Measurements from ENCODE around the gene CA9. TPM values are rescaled to one million over a fixed set of nuclear protein-coding genes. Genes with fewer than 3 reads are reported as not detected.
A peak's percentile ranks its signal among the peaks of the same experiment; 100 is the strongest.
"Not testable (repeated sequence)": the region's sequence is repeated elsewhere in the genome, so short reads cannot be mapped to it uniquely, and the experiment has no call there.

CA9 gene
- total RNA-seq = 1 to 10 TPM in 1 of 2 donors, under 1 TPM in 1; 0.73 to 1.1 TPM

DNA sequence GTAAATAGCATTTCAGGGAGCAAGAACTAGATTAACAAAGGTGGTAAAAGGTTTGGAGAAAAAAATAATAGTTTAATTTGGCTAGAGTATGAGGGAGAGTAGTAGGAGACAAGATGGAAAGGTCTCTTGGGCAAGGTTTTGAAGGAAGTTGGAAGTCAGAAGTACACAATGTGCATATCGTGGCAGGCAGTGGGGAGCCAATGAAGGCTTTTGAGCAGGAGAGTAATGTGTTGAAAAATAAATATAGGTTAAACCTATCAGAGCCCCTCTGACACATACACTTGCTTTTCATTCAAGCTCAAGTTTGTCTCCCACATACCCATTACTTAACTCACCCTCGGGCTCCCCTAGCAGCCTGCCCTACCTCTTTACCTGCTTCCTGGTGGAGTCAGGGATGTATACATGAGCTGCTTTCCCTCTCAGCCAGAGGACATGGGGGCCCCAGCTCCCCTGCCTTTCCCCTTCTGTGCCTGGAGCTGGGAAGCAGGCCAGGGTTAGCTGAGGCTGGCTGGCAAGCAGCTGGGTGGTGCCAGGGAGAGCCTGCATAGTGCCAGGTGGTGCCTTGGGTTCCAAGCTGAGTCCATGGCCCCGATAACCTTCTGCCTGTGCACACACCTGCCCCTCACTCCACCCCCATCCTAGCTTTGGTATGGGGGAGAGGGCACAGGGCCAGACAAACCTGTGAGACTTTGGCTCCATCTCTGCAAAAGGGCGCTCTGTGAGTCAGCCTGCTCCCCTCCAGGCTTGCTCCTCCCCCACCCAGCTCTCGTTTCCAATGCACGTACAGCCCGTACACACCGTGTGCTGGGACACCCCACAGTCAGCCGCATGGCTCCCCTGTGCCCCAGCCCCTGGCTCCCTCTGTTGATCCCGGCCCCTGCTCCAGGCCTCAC is at the start of gene CA9:
Gene CA9 (plus strand): TSS at position 797 of the 893 bp plus-strand sequence. CDS start 32 bp downstream, at position 829.
- H3K36me3 Mint-ChIP-seq = no peaks in the 10 kb centered on the region
- no peak for ATAC-seq
- H3K27ac Mint-ChIP-seq = no peak within 1 kb of the TSS
- H3K9me3 Mint-ChIP-seq = peaks cover 0 to 1% of the 10 kb centered on the region in 2 donors
- DNase-seq (ENCODE audit: low spot score in 2 of 2) = no peak

DNA sequence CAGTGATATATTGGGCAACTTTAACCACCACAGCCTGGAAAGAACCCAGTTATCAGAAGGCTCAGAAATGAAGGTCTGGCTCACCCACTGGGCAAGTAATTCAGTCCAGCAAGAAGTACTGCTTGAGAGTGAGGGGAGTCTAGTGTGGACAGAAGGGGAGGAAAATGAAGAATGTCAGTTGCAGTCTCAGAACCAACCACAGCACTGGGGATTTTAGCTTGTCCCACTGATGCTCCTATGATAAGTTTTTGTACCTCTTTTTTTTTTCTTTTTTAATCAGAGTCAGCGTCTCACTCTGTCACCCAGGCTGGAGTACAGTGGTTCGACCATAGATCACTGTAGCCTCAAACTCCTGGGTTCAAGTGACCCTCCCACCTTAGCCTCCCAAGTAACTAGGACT is 46.2 kb upstream of the CA9 start:
- ATAC-seq (no peak), DNase-seq (ENCODE audit: low spot score in 2 of 2) (no peak)
- H3K27ac Mint-ChIP-seq = no peak overlapping the region
- H3K36me3 Mint-ChIP-seq = no peaks in the 10 kb centered on the region
- no peaks in the 10 kb centered on the region for H3K9me3 Mint-ChIP-seq

DNA sequence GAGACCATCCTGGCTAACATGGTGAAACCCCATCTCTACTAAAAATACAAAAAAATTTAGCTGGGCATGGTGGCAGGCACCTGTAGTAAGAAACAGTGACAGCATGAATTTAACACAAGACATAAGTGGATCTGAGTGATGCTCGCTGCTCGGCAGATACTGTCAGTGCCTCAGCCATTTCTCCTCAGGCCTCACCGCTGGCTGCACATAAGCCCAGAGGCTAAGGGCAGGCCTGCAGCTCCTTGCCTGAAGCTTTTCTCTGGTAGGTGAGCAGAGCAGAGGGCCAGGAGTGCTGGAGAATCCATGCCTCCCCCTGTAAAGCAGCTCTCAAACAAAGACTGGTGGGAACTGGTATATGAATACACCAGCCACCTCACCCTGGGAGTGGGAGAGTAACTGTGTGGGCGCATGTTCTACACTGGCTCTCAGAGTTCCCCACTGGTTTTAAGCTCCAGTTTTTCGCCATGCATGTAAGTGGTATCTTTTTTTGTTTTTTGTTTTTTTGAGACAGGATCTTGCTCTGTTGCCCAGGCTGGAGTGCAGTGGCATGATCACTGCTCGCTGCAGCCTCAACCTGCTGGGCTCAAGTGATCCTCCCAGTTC is 45.2 kb upstream of the CA9 start:
- no peaks in the 10 kb centered on the region for H3K36me3 Mint-ChIP-seq
- H3K9me3 Mint-ChIP-seq = no peaks in the 10 kb centered on the region
- DNase-seq (ENCODE audit: low spot score in 2 of 2) (no peak), ATAC-seq (no peak)
- no peak overlapping the region for H3K27ac Mint-ChIP-seq

DNA sequence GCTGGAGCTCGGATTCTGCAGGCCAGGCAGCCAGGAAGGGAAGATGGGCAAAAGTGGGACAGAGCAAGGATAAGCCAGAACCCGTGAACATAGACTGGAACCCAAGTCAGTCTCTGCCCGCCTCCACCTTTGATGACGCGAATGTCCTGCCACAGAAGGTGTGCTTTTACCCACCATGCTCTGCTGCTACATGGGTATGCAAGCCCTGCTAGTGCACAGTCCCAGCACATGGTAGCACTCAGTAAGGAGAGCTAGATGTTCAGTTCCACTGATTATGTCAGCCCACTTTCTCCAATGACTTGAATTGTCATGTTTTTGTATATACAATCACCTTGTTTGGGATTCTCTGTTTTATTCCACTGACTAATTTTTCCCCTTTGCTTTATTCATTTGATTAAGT is 44.1 kb upstream of the CA9 start:
- no peaks in the 10 kb centered on the region for H3K36me3 Mint-ChIP-seq
- DNase-seq (ENCODE audit: low spot score in 2 of 2) (no peak), ATAC-seq (no peak)
- no peaks in the 10 kb centered on the region for H3K9me3 Mint-ChIP-seq
- H3K27ac Mint-ChIP-seq = no peak overlapping the region

DNA sequence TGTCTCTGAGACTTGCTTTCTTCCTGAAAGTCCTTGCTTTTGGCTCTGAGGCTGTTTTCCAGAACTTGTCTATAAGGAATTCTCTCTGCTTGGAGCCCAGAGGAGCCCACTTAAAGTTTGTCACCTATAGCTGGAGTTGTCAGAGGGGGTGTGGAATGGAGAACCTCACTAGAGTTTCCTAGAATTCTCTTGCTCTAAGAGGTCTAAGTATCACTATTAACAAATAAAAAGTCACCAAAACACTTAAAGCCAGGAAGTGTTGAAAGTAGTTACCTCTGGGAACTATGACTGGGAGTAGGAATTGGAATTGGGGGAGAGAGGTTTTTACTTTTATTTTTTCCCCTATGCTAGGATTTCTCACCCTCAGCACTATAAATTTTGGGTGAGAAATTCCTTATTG is 38.0 kb upstream of the CA9 start:
- peak overlapping the region in 1 of 2 donors; percentile 9 for H3K27ac Mint-ChIP-seq
- peaks cover 0 to 21% of the 10 kb centered on the region in 2 donors for H3K36me3 Mint-ChIP-seq
- ATAC-seq (no peak), DNase-seq (ENCODE audit: low spot score in 2 of 2) (no peak)
- H3K9me3 Mint-ChIP-seq = peaks cover 4 to 16% of the 10 kb centered on the region in 2 donors

- Mint-ChIP-seq H3K36me3 (peaks cover 0 to 27% of the 10 kb centered on the region in 2 donors), H3K9me3 (peaks cover 4 to 16% of the 10 kb centered on the region in 2 donors), H3K27ac (no peak overlapping the region)
- DNase-seq (ENCODE audit: low spot score in 2 of 2) = no peak
- ATAC-seq = no peak
These were observed 37.4 kb upstream of the CA9 start for GRCh38 chr9:35636135-35636876.

DNA sequence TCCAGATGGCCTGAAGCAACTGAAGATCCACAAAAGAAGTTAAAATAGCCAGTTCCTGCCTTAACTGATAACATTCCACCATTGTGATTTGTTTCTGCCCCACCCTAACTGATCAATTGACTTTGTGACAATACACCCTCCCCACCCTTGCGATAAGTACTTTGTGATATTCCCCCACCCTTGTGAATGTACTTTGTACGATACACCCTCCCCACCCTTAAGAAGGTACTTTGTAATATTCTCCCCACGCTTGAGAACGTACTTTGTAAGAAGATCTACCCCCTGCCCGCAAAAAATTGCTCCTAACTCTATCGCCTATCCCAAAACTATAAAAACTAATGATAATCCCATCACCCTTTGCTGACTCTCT is 36.9 kb upstream of the CA9 start:
- peaks cover 4 to 16% of the 10 kb centered on the region in 2 donors for H3K9me3 Mint-ChIP-seq
- ATAC-seq; H3K27ac Mint-ChIP-seq; DNase-seq (ENCODE audit: low spot score in 2 of 2): not testable (repeated sequence)
- H3K36me3 Mint-ChIP-seq = peaks cover 0 to 32% of the 10 kb centered on the region in 2 donors

GRCh38 chr9:35637427-35637955 is 36.2 kb upstream of the CA9 start:
- not testable (repeated sequence) for ATAC-seq; DNase-seq (ENCODE audit: low spot score in 2 of 2)
- Mint-ChIP-seq H3K27ac (peak overlapping the region in 1 of 2 donors; percentile 26), H3K9me3 (peaks cover 4 to 16% of the 10 kb centered on the region in 2 donors), H3K36me3 (peaks cover 0 to 32% of the 10 kb centered on the region in 2 donors)

DNA sequence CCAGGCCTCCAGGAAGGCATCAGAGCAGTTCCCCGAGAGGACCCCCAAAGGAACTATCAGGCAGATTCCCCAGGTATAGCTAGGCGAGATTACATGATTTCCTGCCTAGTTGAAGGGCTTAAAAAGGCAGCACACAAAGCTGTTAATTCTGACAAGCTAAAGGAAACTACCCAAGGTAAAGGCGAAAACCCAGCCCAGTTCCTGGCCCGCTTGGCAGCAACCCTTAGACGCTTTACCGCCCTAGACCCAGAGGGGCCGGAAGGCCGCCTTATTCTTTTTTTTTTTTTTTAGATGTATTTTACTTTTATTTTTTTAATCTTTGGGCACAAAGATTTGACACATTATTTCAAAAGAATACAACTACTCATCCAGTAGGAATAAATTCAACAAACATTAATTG is 35.0 kb upstream of the CA9 start:
- not testable (repeated sequence) for DNase-seq (ENCODE audit: low spot score in 2 of 2)
- Mint-ChIP-seq H3K36me3 (peaks cover 0 to 39% of the 10 kb centered on the region in 2 donors), H3K9me3 (peaks cover 4 to 16% of the 10 kb centered on the region in 2 donors), H3K27ac (peak overlapping the region; percentile 32 to 85)
- ATAC-seq = peak in 1 of 2 donors; percentile 47

- Mint-ChIP-seq H3K9me3 (peaks cover 4 to 16% of the 10 kb centered on the region in 2 donors), H3K27ac (peak overlapping the region; percentile 83 to 85)
These were observed 34.5 kb upstream of the CA9 start for GRCh38 chr9:35639225-35639624.

GRCh38 chr9:35639631-35640030 is 34.1 kb upstream of the CA9 start:
- peaks cover 4 to 16% of the 10 kb centered on the region in 2 donors for H3K9me3 Mint-ChIP-seq
- H3K36me3 Mint-ChIP-seq = peaks cover 0 to 43% of the 10 kb centered on the region in 2 donors
- ATAC-seq = peak in 1 of 2 donors; percentile 11
- peak overlapping the region; percentile 83 to 85 for H3K27ac Mint-ChIP-seq
- DNase-seq (ENCODE audit: low spot score in 2 of 2) = no peak

More at GRCh38 chr9:35639225-35639624, 34.5 kb upstream of the CA9 start:
- not testable (repeated sequence) for DNase-seq (ENCODE audit: low spot score in 2 of 2)
- peak in 1 of 2 donors; percentile 79 for ATAC-seq
- H3K36me3 Mint-ChIP-seq = peaks cover 0 to 39% of the 10 kb centered on the region in 2 donors

DNA sequence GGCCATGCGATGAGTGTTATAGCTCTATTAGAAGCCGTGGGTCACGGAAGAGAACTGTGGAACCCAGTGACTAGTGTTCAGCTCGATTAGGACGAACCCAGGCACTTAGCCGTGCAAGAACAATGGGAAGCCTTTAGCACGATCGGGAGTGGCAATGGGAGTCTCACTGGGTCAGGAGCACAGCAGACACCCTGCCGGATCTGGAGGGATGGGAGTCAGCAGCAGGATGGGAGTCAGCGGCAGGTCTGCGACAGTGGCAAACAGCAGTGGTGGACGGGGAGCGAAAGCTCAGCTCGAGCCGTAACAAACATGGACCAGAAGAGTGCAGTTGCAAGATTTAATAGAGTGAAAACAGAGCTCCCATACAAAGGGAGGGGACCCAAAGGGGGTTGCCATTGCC is 33.3 kb upstream of the CA9 start:
- Mint-ChIP-seq H3K27ac (peak overlapping the region in 1 of 2 donors; percentile 1), H3K36me3 (peaks cover 0 to 45% of the 10 kb centered on the region in 2 donors), H3K9me3 (peaks cover 4 to 16% of the 10 kb centered on the region in 2 donors)
- not testable (repeated sequence) for ATAC-seq; DNase-seq (ENCODE audit: low spot score in 2 of 2)

GRCh38 chr9:35641478-35641877 is 32.2 kb upstream of the CA9 start:
- ATAC-seq; DNase-seq (ENCODE audit: low spot score in 2 of 2); H3K27ac Mint-ChIP-seq: not testable (repeated sequence)
- H3K9me3 Mint-ChIP-seq = peaks cover 4 to 16% of the 10 kb centered on the region in 2 donors
- H3K36me3 Mint-ChIP-seq = peaks cover 0 to 51% of the 10 kb centered on the region in 2 donors

DNA sequence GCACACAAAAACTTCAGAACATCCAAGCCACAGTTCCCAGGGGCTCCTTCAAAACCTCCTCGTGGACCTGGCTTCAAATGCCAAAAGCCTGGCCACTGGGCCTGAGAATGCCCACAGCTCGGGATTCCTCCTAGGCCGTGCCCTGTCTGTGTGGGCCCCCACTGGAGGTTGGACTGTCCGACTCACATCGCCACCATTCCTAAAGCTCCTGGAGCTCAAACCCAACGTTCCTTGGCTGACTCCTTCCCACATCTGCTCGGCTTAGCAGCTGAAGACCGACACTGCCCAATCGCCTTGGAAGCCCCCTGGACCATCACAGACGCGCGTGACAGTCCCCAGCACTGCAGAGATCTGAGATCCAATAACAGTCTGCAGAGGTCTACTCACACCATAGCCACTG is 30.7 kb upstream of the CA9 start:
- Mint-ChIP-seq H3K36me3 (peaks cover 0 to 42% of the 10 kb centered on the region in 2 donors), H3K9me3 (peaks cover 4 to 5% of the 10 kb centered on the region in 2 donors), H3K27ac (no peak overlapping the region)
- ATAC-seq = no peak
- no peak for DNase-seq (ENCODE audit: low spot score in 2 of 2)

DNA sequence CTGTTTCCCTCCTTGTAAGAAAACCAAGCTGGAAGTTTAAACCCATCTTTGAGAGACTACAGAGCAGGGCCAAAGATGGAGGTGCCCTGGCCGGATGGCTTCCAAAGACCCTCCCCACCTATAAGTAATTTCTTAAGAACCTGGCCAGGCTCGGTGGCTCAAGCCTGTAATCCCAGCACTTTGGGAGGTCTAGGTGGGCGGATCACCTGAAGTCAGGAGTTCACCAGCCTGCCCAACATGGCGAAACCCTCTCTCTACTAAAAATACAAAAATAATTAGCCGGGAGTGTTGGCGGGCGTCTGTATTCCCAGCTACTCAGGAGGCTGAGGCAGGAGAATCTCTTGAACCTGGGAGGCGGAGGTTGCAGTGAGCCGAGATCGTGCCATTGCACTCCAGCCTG is 28.0 kb upstream of the CA9 start:
- Mint-ChIP-seq H3K27ac (peak overlapping the region; percentile 85 to 97), H3K36me3 (peaks cover 9 to 51% of the 10 kb centered on the region in 2 donors)
- ATAC-seq; H3K9me3 Mint-ChIP-seq; DNase-seq (ENCODE audit: low spot score in 2 of 2): not testable (repeated sequence)

DNA sequence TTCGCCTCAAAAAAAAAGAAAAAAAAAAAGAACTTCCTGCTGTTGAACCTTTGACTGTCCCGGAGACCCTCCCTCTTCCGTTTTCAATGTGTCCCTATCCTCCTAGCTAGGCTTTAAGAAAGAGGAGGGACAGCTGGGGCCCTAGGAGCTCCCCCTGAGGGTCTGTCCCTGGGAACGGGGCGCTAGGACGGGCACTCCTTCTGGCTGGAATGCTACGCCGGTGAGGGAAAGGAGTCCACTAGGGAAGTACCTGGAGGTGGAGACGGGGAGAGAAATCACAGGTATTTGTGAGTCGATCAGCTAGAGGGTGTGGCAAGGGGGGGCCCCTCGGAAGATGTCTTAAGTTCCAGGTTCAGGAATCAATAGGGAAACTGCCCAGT is 27.6 kb upstream of the CA9 start:
- no peaks in the 10 kb centered on the region for H3K9me3 Mint-ChIP-seq
- no peak for DNase-seq (ENCODE audit: low spot score in 2 of 2)
- ATAC-seq = peak; percentile 5 to 23
- H3K36me3 Mint-ChIP-seq = peaks cover 9 to 47% of the 10 kb centered on the region in 2 donors
- H3K27ac Mint-ChIP-seq = peak overlapping the region; percentile 85 to 97

Data from activated naive CD4-positive, alpha-beta T cell treated with anti-CD3 and anti-CD28 coated beads, Interleukin-2, amount 50 U/mL, for 72 hours (primary cell).